Activated CD4-positive, alpha-beta T cell treated with anti-CD3 and anti-CD28 coated beads, Interleukin-2, amount 50 U/mL, for 16 hours (primary cell): ENCODE measurements around the gene VPS11.

Experiments used
- DNase-seq: peaks from one replicate; pipeline ENCODE4 v3.0.0-alpha.2; 2020

The VPS11 gene

DNA sequence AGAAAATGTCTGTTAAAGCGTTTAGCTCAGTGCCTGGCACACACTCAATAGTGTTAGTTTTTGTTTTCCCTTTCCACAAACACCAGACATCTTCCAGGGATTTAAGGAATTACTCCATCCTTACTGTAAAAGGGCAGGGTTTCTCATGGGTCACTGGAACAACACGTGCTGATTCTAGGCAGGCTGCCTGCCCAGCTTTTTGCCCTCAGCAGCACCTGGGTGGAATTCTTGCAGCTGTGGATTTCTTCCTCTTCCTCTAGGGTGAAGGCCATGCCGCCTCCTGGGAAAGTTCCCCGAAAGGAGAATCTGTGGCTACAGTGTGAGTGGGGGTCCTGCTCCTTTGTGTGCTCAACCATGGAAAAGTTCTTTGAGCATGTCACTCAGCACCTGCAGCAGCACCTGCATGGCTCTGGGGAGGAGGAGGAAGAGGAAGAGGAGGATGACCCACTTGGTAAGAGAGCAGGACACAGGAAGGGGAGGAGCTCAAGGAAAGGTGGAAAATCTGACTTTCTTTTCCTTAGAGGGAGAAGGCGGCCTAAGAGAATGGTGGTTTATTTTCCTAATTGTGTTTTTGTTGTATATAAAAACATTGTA, 59.2 kb downstream of the VPS11 start:
- DNase-seq: no peak

DNA sequence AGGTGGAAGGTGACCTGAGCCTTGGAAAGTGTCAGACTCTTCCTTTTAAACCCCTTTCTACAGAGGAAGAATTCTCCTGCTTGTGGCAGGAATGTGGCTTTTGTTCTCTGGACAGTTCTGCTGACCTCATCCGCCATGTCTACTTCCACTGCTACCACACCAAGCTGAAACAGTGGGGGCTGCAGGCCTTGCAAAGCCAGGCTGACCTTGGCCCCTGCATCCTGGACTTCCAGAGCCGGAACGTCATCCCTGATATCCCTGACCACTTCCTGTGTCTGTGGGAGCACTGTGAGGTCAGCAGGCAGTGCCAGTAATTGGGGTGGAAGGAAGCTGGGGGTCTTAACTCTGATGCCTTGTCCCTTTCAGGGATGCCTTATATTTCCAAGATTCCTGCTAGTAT, 63.0 kb downstream of the VPS11 start:
- no peak for DNase-seq
